K562 (cell line): Measurements from ENCODE around the gene ZNF566. TPM values are rescaled to one million over a fixed set of nuclear protein-coding genes. Genes with fewer than 3 reads are reported as not detected.

Experiments used
- ESRRB ChIP-seq: fragments of 250-450 bp; sonication (Bioruptor Pico); IDR thresholded peaks from 2 replicates; pipeline ENCODE4 v1.5.0; 2020; ENCODE audit warnings: mild to moderate bottlenecking, moderate library complexity, borderline replicate concordance
- JUN ChIP-seq, 2 experiments: sonication (generic) in 1 of 2; formaldehyde crosslinking in 1 of 2; IDR thresholded peaks; 2 replicates each; pipeline versions ENCODE4 v1.6.1 to v1.8.0; 2012 to 2022; ENCODE audit warnings: borderline replicate concordance in 2 of 2, mild to moderate bottlenecking in 2 of 2, improper control_type of control experiment in 1 of 2, low read depth in 1 of 2, low read length in 1 of 2, missing genetic modification reagents in 1 of 2
- POLR2A ChIP-seq: fragments of 450-650 bp; conservative IDR thresholded peaks from 2 replicates; pipeline ENCODE4 v1.6.1; 2016
- POLR2G ChIP-seq: fragments of 200-400 bp; formaldehyde crosslinking; IDR thresholded peaks from 2 replicates; pipeline ENCODE4 v1.6.1; 2017; ENCODE audit warnings: low read depth, mild to moderate bottlenecking, antibody characterized with exemption, low read length, moderate library complexity
- ZSCAN32 ChIP-seq: fragments of 450-650 bp; formaldehyde crosslinking; IDR thresholded peaks from 2 replicates; pipeline ENCODE4 v1.4.0; 2020; ENCODE audit warnings: mild to moderate bottlenecking, moderate library complexity
- polyA plus RNA-seq, 8 experiments: library from polyadenylated mRNA; depleted of rRNA in 4 of 8; stranded (reverse) in 5 of 8; unstranded in 3 of 8; fragments of >200 nt; fragmentation: Nextera tagmentation in 2 of 8; fragmentation: Illumina TruSeq in 1 of 8; extraction: Ambion mirVana in 2 of 8; extraction: Trizol in 1 of 8; gene quantifications; 2 replicates each; pipeline versions ENCODE4 v1.2.1 to v1.2.3, GENCODE V29; 2011 to 2014; ENCODE audit warnings: inconsistent platforms in 1 of 8, missing spikeins in 1 of 8
- total RNA-seq, 7 experiments: library from RNA; depleted of rRNA in 6 of 7; stranded (reverse); fragments of >200 nt in 6 of 7; fragmentation: Illumina TruSeq in 2 of 7; extraction: Trizol in 2 of 7; gene quantifications; 2 replicates each; pipeline versions ENCODE4 v1.2.1 to v1.2.3, GENCODE V29; 2011 to 2021; ENCODE audit warnings: low replicate concordance in 1 of 7
- TF ChIP-seq, protein P1 (sequence below): fragments of 250-450 bp; sonication (Bioruptor Pico); IDR thresholded peaks from 2 replicates; pipeline ENCODE4 v1.4.0; 2020
- TF ChIP-seq, protein P2 (sequence below), 2 experiments: IDR thresholded peaks; 2 replicates each; pipeline ENCODE4 v1.6.1; 2012; ENCODE audit warnings: improper control_type of control experiment in 2 of 2, low read depth in 2 of 2, low read length in 2 of 2, borderline replicate concordance in 1 of 2
- TF ChIP-seq, protein P3 (sequence below): fragments of 250-450 bp; sonication (Bioruptor Pico); IDR thresholded peaks from 2 replicates; pipeline ENCODE4 v1.8.0; 2022; ENCODE audit warnings: moderate library complexity, mild to moderate bottlenecking, inconsistent platforms
- TF ChIP-seq, protein P4 (sequence below): sonication (generic); formaldehyde crosslinking; IDR thresholded peaks from 2 replicates; pipeline ENCODE4 v1.5.0; 2020; ENCODE audit warnings: missing genetic modification reagents
- TF ChIP-seq, protein P5 (sequence below), 3 experiments: fragments of 200-800 bp in 1 of 3; fragments of 250-450 bp in 1 of 3; fragments of 450-650 bp in 1 of 3; sonication (Bioruptor Pico) in 1 of 3; sonication (Bioruptor generic) in 1 of 3; formaldehyde crosslinking in 1 of 3; IDR thresholded peaks; 2 replicates each; pipeline versions ENCODE4 v1.6.1 to v1.8.0; 2016 to 2022; ENCODE audit warnings: mild to moderate bottlenecking in 2 of 3, missing genetic modification characterization in 2 of 3, missing compliant biosample characterization in 1 of 3, moderate library complexity in 1 of 3

ZNF566 gene
- total and polyA plus RNA-seq, 9 of the 15 experiments (the other 6 are each of a cell fraction or from before 2014, with no cell fraction given), result 5.5 to 11.4 (median 9.7) TPM

DNA sequence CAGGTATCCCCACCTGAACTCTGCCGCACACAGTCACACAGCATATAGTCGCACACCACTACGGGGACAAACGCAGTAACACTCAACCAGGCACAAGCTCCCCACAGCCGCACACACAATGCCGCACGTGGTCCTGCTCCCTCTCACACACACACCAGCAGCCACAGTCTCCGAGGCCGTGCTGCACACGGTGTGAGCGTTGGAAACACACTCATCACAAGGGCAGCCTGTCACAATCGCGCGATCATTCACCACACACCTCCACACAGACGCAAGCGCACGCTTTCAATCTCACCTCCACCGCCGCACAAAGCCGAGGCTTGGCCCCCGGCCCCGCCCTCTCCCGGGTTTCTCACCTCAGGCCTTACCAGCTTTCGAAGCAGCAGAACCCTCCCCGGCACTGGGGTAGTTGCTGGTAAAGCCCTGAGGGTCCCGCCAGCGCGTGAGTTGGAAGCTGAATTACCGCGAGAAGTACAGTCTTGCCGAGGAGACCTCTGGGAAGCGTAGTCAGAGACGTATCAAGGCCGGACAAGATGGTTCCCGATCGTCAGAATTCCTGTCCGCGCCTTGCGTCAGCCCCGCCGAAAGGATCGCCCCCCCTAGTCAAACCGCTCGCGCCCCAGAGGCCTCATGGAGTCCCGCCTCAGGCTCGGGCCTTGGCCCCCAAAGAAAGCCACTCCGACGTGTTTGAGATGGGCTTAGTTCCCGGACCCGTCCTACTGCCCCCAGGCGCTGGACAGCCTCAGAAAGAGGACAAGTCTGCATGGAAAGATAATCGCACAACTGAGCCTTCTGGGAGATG, at the start of gene ZNF566 (continued):
- TF ChIP-seq, protein P1, sequence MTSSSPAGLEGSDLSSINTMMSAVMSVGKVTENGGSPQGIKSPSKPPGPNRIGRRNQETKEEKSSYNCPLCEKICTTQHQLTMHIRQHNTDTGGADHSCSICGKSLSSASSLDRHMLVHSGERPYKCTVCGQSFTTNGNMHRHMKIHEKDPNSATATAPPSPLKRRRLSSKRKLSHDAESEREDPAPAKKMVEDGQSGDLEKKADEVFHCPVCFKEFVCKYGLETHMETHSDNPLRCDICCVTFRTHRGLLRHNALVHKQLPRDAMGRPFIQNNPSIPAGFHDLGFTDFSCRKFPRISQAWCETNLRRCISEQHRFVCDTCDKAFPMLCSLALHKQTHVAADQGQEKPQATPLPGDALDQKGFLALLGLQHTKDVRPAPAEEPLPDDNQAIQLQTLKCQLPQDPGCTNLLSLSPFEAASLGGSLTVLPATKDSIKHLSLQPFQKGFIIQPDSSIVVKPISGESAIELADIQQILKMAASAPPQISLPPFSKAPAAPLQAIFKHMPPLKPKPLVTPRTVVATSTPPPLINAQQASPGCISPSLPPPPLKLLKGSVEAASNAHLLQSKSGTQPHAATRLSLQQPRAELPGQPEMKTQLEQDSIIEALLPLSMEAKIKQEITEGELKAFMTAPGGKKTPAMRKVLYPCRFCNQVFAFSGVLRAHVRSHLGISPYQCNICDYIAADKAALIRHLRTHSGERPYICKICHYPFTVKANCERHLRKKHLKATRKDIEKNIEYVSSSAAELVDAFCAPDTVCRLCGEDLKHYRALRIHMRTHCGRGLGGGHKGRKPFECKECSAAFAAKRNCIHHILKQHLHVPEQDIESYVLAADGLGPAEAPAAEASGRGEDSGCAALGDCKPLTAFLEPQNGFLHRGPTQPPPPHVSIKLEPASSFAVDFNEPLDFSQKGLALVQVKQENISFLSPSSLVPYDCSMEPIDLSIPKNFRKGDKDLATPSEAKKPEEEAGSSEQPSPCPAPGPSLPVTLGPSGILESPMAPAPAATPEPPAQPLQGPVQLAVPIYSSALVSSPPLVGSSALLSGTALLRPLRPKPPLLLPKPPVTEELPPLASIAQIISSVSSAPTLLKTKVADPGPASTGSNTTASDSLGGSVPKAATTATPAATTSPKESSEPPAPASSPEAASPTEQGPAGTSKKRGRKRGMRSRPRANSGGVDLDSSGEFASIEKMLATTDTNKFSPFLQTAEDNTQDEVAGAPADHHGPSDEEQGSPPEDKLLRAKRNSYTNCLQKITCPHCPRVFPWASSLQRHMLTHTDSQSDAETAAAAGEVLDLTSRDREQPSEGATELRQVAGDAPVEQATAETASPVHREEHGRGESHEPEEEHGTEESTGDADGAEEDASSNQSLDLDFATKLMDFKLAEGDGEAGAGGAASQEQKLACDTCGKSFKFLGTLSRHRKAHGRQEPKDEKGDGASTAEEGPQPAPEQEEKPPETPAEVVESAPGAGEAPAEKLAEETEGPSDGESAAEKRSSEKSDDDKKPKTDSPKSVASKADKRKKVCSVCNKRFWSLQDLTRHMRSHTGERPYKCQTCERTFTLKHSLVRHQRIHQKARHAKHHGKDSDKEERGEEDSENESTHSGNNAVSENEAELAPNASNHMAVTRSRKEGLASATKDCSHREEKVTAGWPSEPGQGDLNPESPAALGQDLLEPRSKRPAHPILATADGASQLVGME (CRISPR knock-in tag), result no peak
- TF ChIP-seq POLR2A (peak; percentile 90), POLR2G (peak; percentile 94), ESRRB (no peak), JUN (IDR thresholded peaks at IDR 0.05; ENCODE audit: borderline replicate concordance, low read depth, low read length) (peak; percentile 41; the same call in 1 of the 2 replicates), JUN (CRISPR knock-in tag; IDR thresholded peaks at IDR 0.05; ENCODE audit: borderline replicate concordance) (no peak), ZSCAN32 (CRISPR knock-in tag) (peak; percentile 60)
- TF ChIP-seq, protein P2, sequence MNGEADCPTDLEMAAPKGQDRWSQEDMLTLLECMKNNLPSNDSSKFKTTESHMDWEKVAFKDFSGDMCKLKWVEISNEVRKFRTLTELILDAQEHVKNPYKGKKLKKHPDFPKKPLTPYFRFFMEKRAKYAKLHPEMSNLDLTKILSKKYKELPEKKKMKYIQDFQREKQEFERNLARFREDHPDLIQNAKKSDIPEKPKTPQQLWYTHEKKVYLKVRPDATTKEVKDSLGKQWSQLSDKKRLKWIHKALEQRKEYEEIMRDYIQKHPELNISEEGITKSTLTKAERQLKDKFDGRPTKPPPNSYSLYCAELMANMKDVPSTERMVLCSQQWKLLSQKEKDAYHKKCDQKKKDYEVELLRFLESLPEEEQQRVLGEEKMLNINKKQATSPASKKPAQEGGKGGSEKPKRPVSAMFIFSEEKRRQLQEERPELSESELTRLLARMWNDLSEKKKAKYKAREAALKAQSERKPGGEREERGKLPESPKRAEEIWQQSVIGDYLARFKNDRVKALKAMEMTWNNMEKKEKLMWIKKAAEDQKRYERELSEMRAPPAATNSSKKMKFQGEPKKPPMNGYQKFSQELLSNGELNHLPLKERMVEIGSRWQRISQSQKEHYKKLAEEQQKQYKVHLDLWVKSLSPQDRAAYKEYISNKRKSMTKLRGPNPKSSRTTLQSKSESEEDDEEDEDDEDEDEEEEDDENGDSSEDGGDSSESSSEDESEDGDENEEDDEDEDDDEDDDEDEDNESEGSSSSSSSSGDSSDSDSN (IDR thresholded peaks at IDR 0.05; ENCODE audit: borderline replicate concordance in 1 of 2, low read depth in 2 of 2, low read length in 2 of 2), result no peak
- TF ChIP-seq, protein P3, sequence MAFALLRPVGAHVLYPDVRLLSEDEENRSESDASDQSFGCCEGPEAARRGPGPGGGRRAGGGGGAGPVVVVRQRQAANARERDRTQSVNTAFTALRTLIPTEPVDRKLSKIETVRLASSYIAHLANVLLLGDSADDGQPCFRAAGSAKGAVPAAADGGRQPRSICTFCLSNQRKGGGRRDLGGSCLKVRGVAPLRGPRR, result no peak
- TF ChIP-seq, protein P4, sequence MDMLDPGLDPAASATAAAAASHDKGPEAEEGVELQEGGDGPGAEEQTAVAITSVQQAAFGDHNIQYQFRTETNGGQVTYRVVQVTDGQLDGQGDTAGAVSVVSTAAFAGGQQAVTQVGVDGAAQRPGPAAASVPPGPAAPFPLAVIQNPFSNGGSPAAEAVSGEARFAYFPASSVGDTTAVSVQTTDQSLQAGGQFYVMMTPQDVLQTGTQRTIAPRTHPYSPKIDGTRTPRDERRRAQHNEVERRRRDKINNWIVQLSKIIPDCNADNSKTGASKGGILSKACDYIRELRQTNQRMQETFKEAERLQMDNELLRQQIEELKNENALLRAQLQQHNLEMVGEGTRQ (CRISPR knock-in tag), result peak; percentile 27; the same call in 1 of the 2 replicates
- TF ChIP-seq, protein P5, sequence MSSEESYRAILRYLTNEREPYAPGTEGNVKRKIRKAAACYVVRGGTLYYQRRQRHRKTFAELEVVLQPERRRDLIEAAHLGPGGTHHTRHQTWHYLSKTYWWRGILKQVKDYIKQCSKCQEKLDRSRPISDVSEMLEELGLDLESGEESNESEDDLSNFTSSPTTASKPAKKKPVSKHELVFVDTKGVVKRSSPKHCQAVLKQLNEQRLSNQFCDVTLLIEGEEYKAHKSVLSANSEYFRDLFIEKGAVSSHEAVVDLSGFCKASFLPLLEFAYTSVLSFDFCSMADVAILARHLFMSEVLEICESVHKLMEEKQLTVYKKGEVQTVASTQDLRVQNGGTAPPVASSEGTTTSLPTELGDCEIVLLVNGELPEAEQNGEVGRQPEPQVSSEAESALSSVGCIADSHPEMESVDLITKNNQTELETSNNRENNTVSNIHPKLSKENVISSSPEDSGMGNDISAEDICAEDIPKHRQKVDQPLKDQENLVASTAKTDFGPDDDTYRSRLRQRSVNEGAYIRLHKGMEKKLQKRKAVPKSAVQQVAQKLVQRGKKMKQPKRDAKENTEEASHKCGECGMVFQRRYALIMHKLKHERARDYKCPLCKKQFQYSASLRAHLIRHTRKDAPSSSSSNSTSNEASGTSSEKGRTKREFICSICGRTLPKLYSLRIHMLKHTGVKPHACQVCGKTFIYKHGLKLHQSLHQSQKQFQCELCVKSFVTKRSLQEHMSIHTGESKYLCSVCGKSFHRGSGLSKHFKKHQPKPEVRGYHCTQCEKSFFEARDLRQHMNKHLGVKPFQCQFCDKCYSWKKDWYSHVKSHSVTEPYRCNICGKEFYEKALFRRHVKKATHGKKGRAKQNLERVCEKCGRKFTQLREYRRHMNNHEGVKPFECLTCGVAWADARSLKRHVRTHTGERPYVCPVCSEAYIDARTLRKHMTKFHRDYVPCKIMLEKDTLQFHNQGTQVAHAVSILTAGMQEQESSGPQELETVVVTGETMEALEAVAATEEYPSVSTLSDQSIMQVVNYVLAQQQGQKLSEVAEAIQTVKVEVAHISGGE (CRISPR knock-in tag; IDR thresholded peaks at IDR 0.05), result peak in 1 of 3 experiments; percentile 63; a peak in 2 of 6 replicates
